WI38 (cell line): Measurements from ENCODE around the gene HIVEP2.

Experiments used
- H3K4me3 ChIP-seq: 2 replicates; pipeline ENCODE4 v1.5.1; 2011; ENCODE audit warnings: low read depth, mild to moderate bottlenecking, control low read depth, low read length
- CTCF ChIP-seq: IDR thresholded peaks from 2 replicates; pipeline ENCODE4 v1.5.1; 2012; ENCODE audit warnings: low read depth, mild to moderate bottlenecking, control low read depth, low read length

Gene HIVEP2

GRCh38 chr6:142744836-142745235, 200.1 kb downstream of the HIVEP2 start:
- no peak for TF ChIP-seq CTCF
- no peak overlapping the region for H3K4me3 ChIP-seq

- TF ChIP-seq CTCF: no peak
Observed at GRCh38 chr6:142740449-142740848, 204.5 kb downstream of the HIVEP2 start.

GRCh38 chr6:142738731-142739130, 206.2 kb downstream of the HIVEP2 start:
- no peak for TF ChIP-seq CTCF

More at GRCh38 chr6:142740449-142740848, 204.5 kb downstream of the HIVEP2 start:
- H3K4me3 ChIP-seq: no peak overlapping the region

GRCh38 chr6:142738035-142738396, 207.0 kb downstream of the HIVEP2 start:
- TF ChIP-seq CTCF: no peak
- no peak overlapping the region for H3K4me3 ChIP-seq

More at GRCh38 chr6:142738731-142739130, 206.2 kb downstream of the HIVEP2 start:
- H3K4me3 ChIP-seq: no peak overlapping the region

GRCh38 chr6:142737368-142738034, 207.5 kb downstream of the HIVEP2 start:
- H3K4me3 ChIP-seq: no peak overlapping the region
- TF ChIP-seq CTCF: no peak

GRCh38 chr6:142735204-142735603, 209.8 kb downstream of the HIVEP2 start:
- no peak for TF ChIP-seq CTCF
- no peak overlapping the region for H3K4me3 ChIP-seq

- TF ChIP-seq CTCF: no peak
Observed at GRCh38 chr6:142732790-142733189, 212.2 kb downstream of the HIVEP2 start.

More at GRCh38 chr6:142732790-142733189, 212.2 kb downstream of the HIVEP2 start:
- H3K4me3 ChIP-seq: no peak overlapping the region
